Pancreas (tissue), 10 donors: ENCODE measurements around the gene AOPEP. TPM values are rescaled to one million over a fixed set of nuclear protein-coding genes. Genes with fewer than 3 reads are reported as not detected.
"Not testable (repeated sequence)": the region's sequence is repeated elsewhere in the genome, so short reads cannot be mapped to it uniquely, and the experiment has no call there.

ENCODE experiments used
- ATAC-seq, 4 donors: fragments of 200-7000 bp; cut with Tn5 transposase; one replicate each; pipeline versions ENCODE4 v1.8.0 to v1.9.1; 2020; ENCODE audit warnings: mild to moderate bottlenecking in 4 of 4, moderate library complexity in 4 of 4
- DNase-seq, 6 donors: peaks; one replicate each; pipeline ENCODE4 v3.0.0-alpha.2; 2020
- FAIRE-seq: peaks from 2 replicates; lab custom pipeline; 2012; peaks lifted over from hg19 to GRCh38; lab: Jason Lieb, UNC
- H3K27ac ChIP-seq, 4 donors: fragments of 200-600 bp; sonication (generic); 1 replicate in 3 of 4; 2 replicates in 1 of 4; pipeline versions ENCODE4 v1.5.0 to v1.8.0; 2020
- H3K27me3 ChIP-seq, 4 donors: fragments of 200-600 bp; one replicate each; pipeline ENCODE4 v1.8.0; 2021
- H3K36me3 ChIP-seq, 3 donors: fragments of 200-600 bp; sonication (generic) in 1 of 3; one replicate each; pipeline versions ENCODE4 v1.5.0 to v1.8.0; 2020 to 2021
- H3K4me1 ChIP-seq, 3 donors: fragments of 200-600 bp; one replicate each; pipeline ENCODE4 v1.8.0; 2021
- H3K4me3 ChIP-seq, 4 donors: fragments of 200-600 bp; sonication (generic) in 2 of 4; one replicate each; pipeline versions ENCODE4 v1.5.0 to v1.8.0; 2020 to 2021
- H3K9me3 ChIP-seq, 4 donors: fragments of 200-600 bp; one replicate each; pipeline ENCODE4 v1.8.0; 2021
- CTCF ChIP-seq, 4 donors: fragments of 200-600 bp; sonication (generic) in 3 of 4; IDR thresholded peaks; one replicate each; pipeline versions ENCODE4 v1.5.0 to v1.8.0; 2021; ENCODE audit warnings: antibody characterized with exemption in 4 of 4
- WGBS, 2 donors: extraction: QIAGEN DNeasy Blood & Tissue Kit; methylation state at CpG; one replicate each; pipeline ENCODE4 v1.1.7; 2013; 5-methylcytosine and 5-hydroxymethylcytosine counted together
- intact Hi-C, 3 donors: fragments of 100-400 bp; cut with DNase I; formaldehyde crosslinking; loops; one replicate each; pipeline versions ENCODE4 v1.11.1 to v1.14.2; 2022
- polyA plus RNA-seq, 2 donors: library from polyadenylated mRNA; stranded (reverse); fragments of 200-250 nt; gene quantifications; one replicate each; pipeline ENCODE4 v1.2.3, GENCODE V29; 2013
- total RNA-seq, 6 donors: library from RNA; stranded (reverse); fragmentation: NEBNext Ultra II Directional in 4 of 6; extraction: Animal tissue kit (Norgen Biotek cat#: 25700) in 4 of 6; gene quantifications; one replicate each; pipeline versions ENCODE4 v1.2.1 to v1.2.4, GENCODE V29; 2021 to 2023
- donor health status: healthy with polysubstance abuse.
- donor health status: DM: no; HTN: no; CAD: no; lungs with moderate emphysema.
- donor health status: DM: no; HTN: no; CAD: no.
- donor health status: control.
- donor health status: control.
- donor health status: Bipolar disorder and iron deficiency.
- donor health status: DM: yes; HTN: yes; CAD: no.
- donor health status: DM: no; HTN: no; CAD: no.
- donor health status: DM: no; HTN: no; CAD: no.
- donor health status: DM: yes; HTN: yes; CAD: no.

Gene AOPEP
- total and polyA plus RNA-seq, 8 donors, result 50.5 to 140 (median 76.7) TPM

- H3K27ac ChIP-seq, result peak overlapping the region in 3 of 4 donors; percentile 2 to 72 (median 67)
- intact Hi-C loops, result no loop called here
- no peak overlapping the region for H3K4me3 ChIP-seq
- H3K4me1 ChIP-seq, result peaks cover 0 to 25% (median 0%) of the 10 kb centered on the region in 3 donors
- H3K36me3 ChIP-seq, result no peaks in the 10 kb centered on the region
- ATAC-seq (peak in 3 of 4 donors; percentile 54 to 70 (median 65)), DNase-seq (no peak), FAIRE-seq (peak; percentile 82)
- no peaks in the 10 kb centered on the region for H3K9me3 ChIP-seq
- WGBS, 2 donors, result 41 to 44% methylated on average over 3 of the region's 3 CpGs
- TF ChIP-seq CTCF (IDR thresholded peaks at IDR 0.05), result no peak
- no peaks in the 10 kb centered on the region for H3K27me3 ChIP-seq
These were observed 147.8 kb downstream of the AOPEP start for GRCh38 chr9:94874316-94874715.

- FAIRE-seq (no peak), ATAC-seq (peak in 1 of 4 donors; percentile 31), DNase-seq (no peak)
- no peak overlapping the region for H3K4me3 ChIP-seq
- 75 to 76% methylated on average over 5 of the region's 5 CpGs for WGBS, 2 donors
- no peak for TF ChIP-seq CTCF (IDR thresholded peaks at IDR 0.05)
- H3K27me3 ChIP-seq, result no peaks in the 10 kb centered on the region
- H3K36me3 ChIP-seq, result no peaks in the 10 kb centered on the region
- H3K9me3 ChIP-seq, result no peaks in the 10 kb centered on the region
- peak overlapping the region in 3 of 4 donors; percentile 2 to 72 (median 67) for H3K27ac ChIP-seq
- intact Hi-C loops, result no loop called here
- H3K4me1 ChIP-seq, result peaks cover 0 to 25% (median 0%) of the 10 kb centered on the region in 3 donors
These were observed 149.0 kb downstream of the AOPEP start for GRCh38 chr9:94875300-94876020.

- ATAC-seq, FAIRE-seq, DNase-seq, H3K4me3 ChIP-seq, intact Hi-C loops, H3K27ac ChIP-seq, H3K27me3 ChIP-seq, H3K36me3 ChIP-seq, H3K9me3 ChIP-seq: not testable (repeated sequence)
- 90 to 92% methylated on average over 3 of the region's 3 CpGs for WGBS, 2 donors
- H3K4me1 ChIP-seq, result peaks cover 0 to 16% (median 4%) of the 10 kb centered on the region in 3 donors
These were observed 152.3 kb downstream of the AOPEP start for GRCh38 chr9:94878804-94879203.

GRCh38 chr9:94879230-94879629, 152.7 kb downstream of the AOPEP start:
- Histone ChIP-seq H3K27ac (no peak overlapping the region), H3K4me3 (no peak overlapping the region), H3K4me1 (peaks cover 0 to 12% (median 4%) of the 10 kb centered on the region in 3 donors), H3K36me3 (no peaks in the 10 kb centered on the region), H3K9me3 (no peaks in the 10 kb centered on the region), H3K27me3 (no peaks in the 10 kb centered on the region)
- intact Hi-C loops, result no loop called here
- ATAC-seq, result no peak
- no peak for FAIRE-seq
- TF ChIP-seq CTCF (IDR thresholded peaks at IDR 0.05), result no peak
- DNase-seq, result no peak

GRCh38 chr9:94881023-94881422, 154.5 kb downstream of the AOPEP start:
- H3K36me3 ChIP-seq, result no peaks in the 10 kb centered on the region
- no peak for ATAC-seq
- intact Hi-C loops, result no loop called here
- H3K4me1 ChIP-seq, result peaks cover 4 to 11% (median 5%) of the 10 kb centered on the region in 3 donors
- no peak overlapping the region for H3K27ac ChIP-seq
- no peak for TF ChIP-seq CTCF (IDR thresholded peaks at IDR 0.05)
- no peak for DNase-seq
- no peaks in the 10 kb centered on the region for H3K27me3 ChIP-seq
- no peak for FAIRE-seq
- H3K9me3 ChIP-seq, result no peaks in the 10 kb centered on the region
- 91 to 94% methylated on average over 1 of the region's 1 CpG for WGBS, 2 donors
- H3K4me3 ChIP-seq, result no peak overlapping the region
